Epithelial cell of proximal tubule (primary cell): Measurements from ENCODE around the gene BCL2L1. TPM values are rescaled to one million over a fixed set of nuclear protein-coding genes. Genes with fewer than 3 reads are reported as not detected.
"Not testable (repeated sequence)": the region's sequence is repeated elsewhere in the genome, so short reads cannot be mapped to it uniquely, and the experiment has no call there.

Source experiments
- DNase-seq: peaks from one replicate; pipeline ENCODE4 v3.0.0-alpha.2; 2011; ENCODE audit warnings: low read depth
- H3K4me3 ChIP-seq: 2 replicates; pipeline ENCODE4 v1.5.1; 2011; ENCODE audit warnings: low read depth, mild to moderate bottlenecking, low read length
- CTCF ChIP-seq: conservative IDR thresholded peaks from 2 replicates; pipeline ENCODE4 v1.5.1; 2012; ENCODE audit warnings: low read depth, mild to moderate bottlenecking, low read length
- total RNA-seq: library from RNA; depleted of rRNA; stranded (reverse); fragments of >200 nt; gene quantifications from 2 replicates; pipeline ENCODE4 v1.2.3, GENCODE V29; 2015

The BCL2L1 gene
- total RNA-seq, 1 donor from 2014 or later, result 209 TPM

GRCh38 chr20:31653561-31653960, 69.1 kb downstream of the BCL2L1 start:
- DNase-seq, result no peak

GRCh38 chr20:31652917-31653396, 69.7 kb downstream of the BCL2L1 start:
- no peak for TF ChIP-seq CTCF
- no peak overlapping the region for H3K4me3 ChIP-seq
- no peak for DNase-seq

More at GRCh38 chr20:31653561-31653960, 69.1 kb downstream of the BCL2L1 start:
- TF ChIP-seq CTCF, result no peak
- H3K4me3 ChIP-seq, result no peak overlapping the region

GRCh38 chr20:31648104-31648503, 74.6 kb downstream of the BCL2L1 start:
- not testable (repeated sequence) for H3K4me3 ChIP-seq, DNase-seq

- no peak for TF ChIP-seq CTCF
Measured at GRCh38 chr20:31644701-31645100, 78.0 kb downstream of the BCL2L1 start.

GRCh38 chr20:31643522-31643921, 79.1 kb downstream of the BCL2L1 start:
- DNase-seq, result no peak
- H3K4me3 ChIP-seq, result no peak overlapping the region
- TF ChIP-seq CTCF, result no peak

More at GRCh38 chr20:31644701-31645100, 78.0 kb downstream of the BCL2L1 start:
- H3K4me3 ChIP-seq, result no peak overlapping the region
- no peak for DNase-seq

- TF ChIP-seq CTCF, result no peak
Measured at GRCh38 chr20:31642837-31643236, 79.8 kb downstream of the BCL2L1 start.

GRCh38 chr20:31641391-31641790, 81.3 kb downstream of the BCL2L1 start:
- H3K4me3 ChIP-seq, result no peak overlapping the region
- DNase-seq, result no peak
- no peak for TF ChIP-seq CTCF

More at GRCh38 chr20:31642837-31643236, 79.8 kb downstream of the BCL2L1 start:
- DNase-seq, result no peak
- no peak overlapping the region for H3K4me3 ChIP-seq
